ENCODE results near the gene CLEC2D.

- no peak for TF ChIP-seq CTCF (IDR thresholded peaks at IDR 0.05)
- TF ChIP-seq POLR2A (IDR thresholded peaks at IDR 0.05): no peak
These were observed 33.2 kb upstream of the CLEC2D start for GRCh38 chr12:9636150-9636850.
